GM10847 (cell line): ENCODE results near the gene INAVA.

ENCODE experiments used
- POLR2A ChIP-seq: IDR thresholded peaks from 2 replicates; pipeline ENCODE4 v1.6.1; 2011; ENCODE audit not compliant: insufficient read length; ENCODE audit errors: extremely low read depth

INAVA gene

GRCh38 chr1:200901350-200901749 is 6.7 kb downstream of the INAVA start:
- no peak for TF ChIP-seq POLR2A

DNA sequence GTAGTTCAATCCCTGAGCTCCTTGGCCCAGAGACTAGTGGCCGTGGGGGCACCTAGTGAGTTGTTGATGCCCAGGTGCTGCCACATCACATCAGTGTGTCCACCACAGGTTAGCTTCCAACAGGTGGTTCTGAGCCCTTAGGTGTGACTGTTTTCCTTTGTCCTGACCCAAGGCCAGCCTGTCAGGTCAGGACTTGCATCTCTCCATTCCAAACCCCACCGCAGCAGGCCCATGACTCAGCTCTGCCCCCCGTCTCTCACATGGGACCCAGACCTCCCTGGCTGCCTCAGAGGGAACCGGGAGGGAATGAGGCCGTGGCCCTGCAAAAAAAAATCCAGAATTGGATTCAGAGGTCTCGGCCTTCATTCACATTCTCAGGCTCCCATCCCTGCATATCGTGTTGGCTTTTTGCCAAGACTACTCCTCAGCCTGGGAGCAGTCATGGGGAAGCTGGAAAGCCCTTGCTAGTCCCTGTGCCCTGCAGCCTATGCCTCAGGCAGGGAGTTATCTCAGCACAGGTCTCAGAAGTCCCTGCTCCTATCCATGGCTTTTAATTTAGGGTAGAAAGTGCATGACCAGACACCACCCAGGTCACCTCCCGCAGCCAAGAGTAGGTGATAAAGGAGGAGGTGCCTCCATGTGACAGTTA is 7.2 kb downstream of the INAVA start:
- TF ChIP-seq POLR2A: no peak

- TF ChIP-seq POLR2A: no peak
These were observed 9.1 kb downstream of the INAVA start for GRCh38 chr1:200903793-200904192.

- TF ChIP-seq POLR2A: no peak
These were observed 10.1 kb downstream of the INAVA start for GRCh38 chr1:200904772-200905171.

- TF ChIP-seq POLR2A: no peak
These were observed 10.8 kb downstream of the INAVA start for GRCh38 chr1:200905411-200906052.

- TF ChIP-seq POLR2A: no peak
These were observed 11.8 kb downstream of the INAVA start for GRCh38 chr1:200906491-200906890.

DNA sequence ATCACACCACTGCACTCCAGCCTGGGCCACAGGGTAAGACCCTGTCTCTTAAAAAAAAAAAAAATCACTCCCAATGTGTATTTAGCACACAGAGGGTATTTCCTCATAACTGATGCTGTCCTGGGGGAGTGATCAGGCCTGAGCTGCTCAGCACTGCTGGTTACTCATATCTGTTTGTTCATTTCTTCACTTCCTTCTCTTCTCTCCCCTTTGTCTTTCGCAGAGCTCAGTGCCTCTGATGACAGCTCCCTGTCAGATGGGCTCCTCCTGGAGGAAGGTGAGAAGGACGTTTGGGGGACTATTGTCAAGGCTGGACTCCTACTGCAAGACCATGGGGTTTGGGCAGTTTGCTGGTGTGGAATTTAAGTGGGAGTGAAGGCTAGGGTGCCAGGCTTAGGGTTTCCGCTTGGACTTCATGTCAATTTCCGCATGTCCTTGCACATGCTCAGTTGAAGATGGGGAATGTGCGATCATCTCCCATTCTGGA is 13.0 kb downstream of the INAVA start:
- no peak for TF ChIP-seq POLR2A

DNA sequence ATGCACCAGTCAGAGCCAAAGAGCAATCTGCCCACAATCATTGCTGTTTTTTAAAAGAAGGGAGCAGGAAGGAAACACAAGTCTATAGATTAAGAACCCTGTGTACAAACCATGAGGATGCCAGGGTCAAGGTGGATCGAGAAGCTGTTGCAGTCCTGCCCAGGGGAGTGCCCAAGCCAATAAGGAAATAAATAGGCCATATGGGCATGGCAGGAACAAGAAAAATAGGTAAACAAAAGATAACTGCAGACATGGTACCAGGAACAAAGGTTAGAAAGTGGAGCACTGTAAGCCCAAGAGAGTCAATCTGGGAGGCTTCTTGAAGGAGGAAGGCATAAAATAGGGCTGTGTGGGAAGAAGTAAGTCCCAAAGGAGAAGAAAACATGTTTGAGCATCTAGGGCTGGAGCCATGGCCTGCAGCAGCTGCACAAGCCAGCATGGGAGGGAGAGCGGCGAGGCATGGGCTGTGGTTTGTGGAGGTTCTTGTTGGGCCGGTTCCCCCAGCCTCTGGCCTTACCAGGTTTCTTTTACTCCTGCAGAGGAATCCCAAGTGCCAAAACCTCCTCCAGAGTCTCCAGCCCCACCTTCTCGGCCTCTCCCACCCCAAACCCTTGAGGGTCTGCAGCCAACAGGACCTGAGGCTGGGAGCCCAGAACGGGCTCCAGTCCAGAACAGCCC is 13.6 kb downstream of the INAVA start:
- no peak for TF ChIP-seq POLR2A

- TF ChIP-seq POLR2A: no peak
These were observed 14.4 kb downstream of the INAVA start for GRCh38 chr1:200909071-200909470.

- no peak for TF ChIP-seq POLR2A
These were observed 15.1 kb downstream of the INAVA start for GRCh38 chr1:200909757-200910239.

DNA sequence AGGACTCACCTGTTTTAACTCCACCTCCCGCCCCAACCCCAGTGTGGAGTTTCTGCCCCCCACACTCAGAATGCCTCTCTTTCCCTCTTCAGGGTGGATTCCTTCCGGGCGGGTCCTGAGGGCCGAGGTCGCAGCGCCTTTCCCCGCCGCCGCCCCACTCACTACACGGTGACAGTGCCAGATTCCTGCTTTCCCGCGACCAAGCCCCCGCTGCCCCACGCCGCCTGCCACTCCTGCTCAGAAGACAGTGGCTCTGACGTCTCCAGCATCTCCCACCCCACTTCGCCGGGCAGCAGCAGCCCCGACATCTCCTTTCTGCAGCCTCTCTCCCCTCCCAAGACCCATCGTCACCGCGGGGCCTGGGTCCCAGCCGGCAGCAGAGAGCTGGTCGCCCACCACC is 16.7 kb downstream of the INAVA start:
- no peak for TF ChIP-seq POLR2A

DNA sequence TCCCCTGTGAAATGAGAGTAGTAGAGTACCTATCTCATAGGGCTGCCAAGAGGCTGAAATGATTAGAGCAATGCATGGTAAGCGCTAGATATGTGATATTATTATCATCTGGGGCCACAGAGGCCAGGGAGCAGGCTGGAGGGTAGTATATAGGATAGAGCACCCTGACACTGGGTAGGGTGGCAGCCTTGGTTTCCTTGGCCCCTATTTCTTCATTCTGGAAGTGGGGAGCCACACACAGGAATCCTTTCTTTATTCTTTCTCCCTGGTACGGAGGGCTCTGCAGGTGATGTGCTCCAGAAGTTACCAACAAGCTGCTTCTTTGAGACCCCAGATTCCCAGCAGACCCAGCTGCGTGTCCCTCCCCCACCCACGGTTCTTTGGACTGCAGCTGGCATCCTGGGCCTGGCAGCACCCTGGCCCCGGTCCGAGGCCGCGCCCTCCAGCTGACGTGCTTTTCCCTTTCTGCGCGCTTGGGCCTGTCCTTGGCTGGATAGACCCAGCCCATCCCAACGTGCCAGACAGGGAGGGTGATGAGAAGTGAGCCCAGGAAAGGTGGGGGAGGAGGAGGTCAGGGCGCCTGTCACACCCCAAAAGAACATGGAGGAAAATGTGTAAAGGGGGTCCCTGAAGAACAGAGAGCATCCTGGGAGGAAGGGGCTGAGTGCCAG is 18.2 kb downstream of the INAVA start:
- TF ChIP-seq POLR2A: no peak

GRCh38 chr1:200916152-200916551 is 21.5 kb downstream of the INAVA start:
- no peak for TF ChIP-seq POLR2A

DNA sequence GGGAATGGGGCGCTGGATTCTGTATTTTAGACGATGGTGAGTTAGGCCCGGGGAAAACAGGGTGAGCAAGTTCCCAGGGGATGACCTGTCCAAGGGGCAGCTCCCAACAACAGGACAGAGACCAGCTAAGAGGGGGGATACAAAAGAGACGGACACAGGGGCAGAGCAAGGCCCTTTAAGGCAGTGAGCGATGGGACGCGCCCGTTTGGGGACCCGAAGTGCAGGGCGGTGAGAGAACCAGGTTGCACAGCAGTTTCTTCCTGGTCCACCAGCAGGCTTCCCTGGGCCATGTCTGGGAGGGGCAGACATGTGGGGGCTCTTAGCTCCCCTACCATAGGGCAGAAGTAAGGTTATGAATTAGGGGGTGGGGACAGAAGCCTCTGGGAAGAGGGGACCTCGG is 22.0 kb downstream of the INAVA start:
- no peak for TF ChIP-seq POLR2A

GRCh38 chr1:200917291-200917817 is 22.7 kb downstream of the INAVA start:
- no peak for TF ChIP-seq POLR2A
